Heart right ventricle (tissue), 16 donors: Measurements from ENCODE around the gene GAB2. TPM values are rescaled to one million over a fixed set of nuclear protein-coding genes. Genes with fewer than 3 reads are reported as not detected.
A peak's percentile ranks its signal among the peaks of the same experiment; 100 is the strongest.

ENCODE experiments used
- ATAC-seq, 8 donors: fragments of 200-7000 bp; cut with Tn5 transposase; one replicate each; pipeline ENCODE4 v1.9.1; 2020; ENCODE audit warnings: mild to moderate bottlenecking in 8 of 8, moderate library complexity in 8 of 8, moderate number of reproducible peaks in 1 of 8
- DNase-seq, 2 donors: peaks; one replicate each; pipeline ENCODE4 v3.0.0-alpha.2; 2020
- H3K27ac ChIP-seq, 10 donors: fragments of 200-600 bp; sonication (generic) in 2 of 10; one replicate each; pipeline versions ENCODE4 v1.5.0 to v1.8.0; 2020 to 2022; ENCODE audit warnings: mild to moderate bottlenecking in 3 of 10
- H3K27me3 ChIP-seq, 7 donors: fragments of 200-600 bp; one replicate each; pipeline ENCODE4 v1.8.0; 2021 to 2022; ENCODE audit warnings: mild to moderate bottlenecking in 2 of 7
- H3K36me3 ChIP-seq, 9 donors: fragments of 200-600 bp; sonication (generic) in 1 of 9; one replicate each; pipeline versions ENCODE4 v1.5.0 to v1.8.0; 2020 to 2022; ENCODE audit warnings: mild to moderate bottlenecking in 2 of 9
- H3K4me1 ChIP-seq, 9 donors: fragments of 200-600 bp; sonication (generic) in 1 of 9; one replicate each; pipeline versions ENCODE4 v1.5.0 to v1.8.0; 2020 to 2022; ENCODE audit warnings: mild to moderate bottlenecking in 4 of 9
- H3K4me3 ChIP-seq, 10 donors: fragments of 200-600 bp; sonication (generic) in 2 of 10; one replicate each; pipeline versions ENCODE4 v1.5.0 to v1.8.0; 2020 to 2022; ENCODE audit warnings: mild to moderate bottlenecking in 7 of 10, moderate library complexity in 2 of 10
- H3K9me3 ChIP-seq, 11 donors: fragments of 200-600 bp in 10 of 11; sonication (generic) in 2 of 11; one replicate each; pipeline versions ENCODE4 v1.5.0 to v1.8.0; 2013 to 2022; ENCODE audit warnings: mild to moderate bottlenecking in 2 of 11, control low read depth in 1 of 11, moderate library complexity in 1 of 11
- WGBS, 2 donors: extraction: QIAGEN DNeasy Blood & Tissue Kit; methylation state at CpG; one replicate each; pipeline ENCODE4 v1.1.7; 2013; ENCODE audit warnings: inconsistent platforms in 1 of 2; 5-methylcytosine and 5-hydroxymethylcytosine counted together
- intact Hi-C, 10 donors: fragments of 100-400 bp; cut with DNase I; formaldehyde crosslinking; loops; one replicate each; pipeline versions ENCODE4 v1.11.1 to v1.14.2; 2022
- polyA plus RNA-seq, 2 donors: library from polyadenylated mRNA; stranded (reverse); fragments of 200-250 nt; gene quantifications; one replicate each; pipeline ENCODE4 v1.2.3, GENCODE V29; 2013
- total RNA-seq, 10 donors: library from RNA; stranded (reverse); fragmentation: NEBNext Ultra II Directional in 3 of 10; extraction: Animal tissue kit (Norgen Biotek cat#: 25700) in 3 of 10; gene quantifications; one replicate each; pipeline versions ENCODE4 v1.2.1 to v1.2.4, GENCODE V29; 2021 to 2023
- TF ChIP-seq, protein P1 (sequence below), 9 donors: fragments of 200-600 bp; sonication (generic) in 2 of 9; IDR thresholded peaks; one replicate each; pipeline versions ENCODE4 v1.5.0 to v1.8.0; 2021 to 2022; ENCODE audit warnings: antibody characterized with exemption in 9 of 9, mild to moderate bottlenecking in 5 of 9, moderate library complexity in 1 of 9
- donor health status: Arrhythmogenic right ventricular cardiomyopathy.
- donor health status: ischemic (EF 13 %, LVEDD 7.1; RV severe dilation, severe dysfunction).
- donor health status: healthy with polysubstance abuse.
- donor health status: DM: no; HTN: yes; CAD: no.
- donor health status: DM: no; HTN: no; CAD: no.
- donor health status: ischemic (EF 25% LVEDD 6.9; RV normal size, moderate dysfunction).
- donor health status: ischemic (EF 25% LVEDD 5.7; RV mildly dilated, moderate dysfunction).
- donor health status: healthy.
- donor health status: DM: yes; HTN: yes; CAD: no.
- donor health status: Ischemic cardiomyopathy.
- donor health status: ischemic (EF 35%, LVEDD 5.7; RV mildly dilated, moderate dysfunction).
- donor health status: nonischemic (EF 11% LVEDD 7.7; RV severe dilation, severe dysfunction).
- donor health status: DM: yes; HTN: yes; CAD: no.
- donor health status: PGD.
- donor health status: ischemic (EF 29% LVEDD 5.4; RV normal size, mild dysfunction).
- donor health status: nonischemic (EF 23%, LVEDD 6.1; RV moderate dilation, normal function).

Gene GAB2
- total and polyA plus RNA-seq, 12 donors = 5.0 to 44.6 (median 27.0) TPM

DNA sequence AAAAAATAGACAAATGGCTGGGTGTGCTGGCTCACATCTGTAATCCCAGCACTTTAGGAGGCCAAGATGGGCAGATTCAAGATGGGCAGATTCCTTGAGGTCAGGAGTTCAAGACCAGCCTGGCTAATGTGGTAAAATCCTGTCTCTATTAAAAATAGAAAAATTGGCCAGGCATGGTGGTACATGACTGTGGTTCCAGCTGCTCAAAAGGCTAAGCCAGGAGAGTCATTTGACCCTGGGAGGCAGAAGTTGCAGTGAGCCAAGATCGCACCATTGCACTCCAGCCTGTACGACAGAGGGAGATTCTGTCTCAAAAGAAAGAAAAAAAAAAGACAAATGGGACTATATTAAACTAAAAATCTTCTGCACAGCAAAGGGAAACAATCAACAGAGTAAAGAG is 173.5 kb downstream of the GAB2 start:
- TF ChIP-seq, protein P1, sequence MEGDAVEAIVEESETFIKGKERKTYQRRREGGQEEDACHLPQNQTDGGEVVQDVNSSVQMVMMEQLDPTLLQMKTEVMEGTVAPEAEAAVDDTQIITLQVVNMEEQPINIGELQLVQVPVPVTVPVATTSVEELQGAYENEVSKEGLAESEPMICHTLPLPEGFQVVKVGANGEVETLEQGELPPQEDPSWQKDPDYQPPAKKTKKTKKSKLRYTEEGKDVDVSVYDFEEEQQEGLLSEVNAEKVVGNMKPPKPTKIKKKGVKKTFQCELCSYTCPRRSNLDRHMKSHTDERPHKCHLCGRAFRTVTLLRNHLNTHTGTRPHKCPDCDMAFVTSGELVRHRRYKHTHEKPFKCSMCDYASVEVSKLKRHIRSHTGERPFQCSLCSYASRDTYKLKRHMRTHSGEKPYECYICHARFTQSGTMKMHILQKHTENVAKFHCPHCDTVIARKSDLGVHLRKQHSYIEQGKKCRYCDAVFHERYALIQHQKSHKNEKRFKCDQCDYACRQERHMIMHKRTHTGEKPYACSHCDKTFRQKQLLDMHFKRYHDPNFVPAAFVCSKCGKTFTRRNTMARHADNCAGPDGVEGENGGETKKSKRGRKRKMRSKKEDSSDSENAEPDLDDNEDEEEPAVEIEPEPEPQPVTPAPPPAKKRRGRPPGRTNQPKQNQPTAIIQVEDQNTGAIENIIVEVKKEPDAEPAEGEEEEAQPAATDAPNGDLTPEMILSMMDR (IDR thresholded peaks at IDR 0.05) = no peak
- DNase-seq (no peak), ATAC-seq (peak in 5 of 8 donors; percentile 34 to 55 (median 44))
- peaks cover 0 to 35% (median 17%) of the 10 kb centered on the region in 9 donors for H3K36me3 ChIP-seq
- H3K4me1 ChIP-seq = peaks cover 0 to 19% (median 12%) of the 10 kb centered on the region in 9 donors
- H3K27ac ChIP-seq = peak overlapping the region in 4 of 10 donors; percentile 17 to 54 (median 34)
- H3K4me3 ChIP-seq = no peak overlapping the region
- intact Hi-C loops = no loop called here
- WGBS, 2 donors = 49 to 53% methylated on average over 2 of the region's 2 CpGs
- H3K27me3 ChIP-seq = no peaks in the 10 kb centered on the region
- H3K9me3 ChIP-seq = peaks cover 0 to 27% (median 10%) of the 10 kb centered on the region in 11 donors

DNA sequence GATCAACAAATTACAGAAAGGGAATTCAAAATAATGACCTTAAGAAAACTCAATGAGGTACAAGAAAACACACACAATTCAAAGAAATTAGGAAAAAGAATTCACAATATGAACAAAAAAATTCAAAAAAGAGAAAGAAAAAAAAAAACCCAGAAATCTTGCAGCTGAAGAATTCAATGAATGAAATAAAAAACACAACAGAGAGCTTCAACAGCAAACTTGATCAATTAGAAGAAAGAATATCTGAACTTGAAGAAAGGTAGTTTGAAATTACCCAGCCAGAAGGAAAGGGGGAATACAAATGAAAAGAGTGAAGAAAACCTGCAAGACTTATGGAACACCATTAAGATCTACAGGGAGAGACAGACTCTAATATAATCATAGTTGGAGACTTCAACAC is 176.1 kb downstream of the GAB2 start:
- Histone ChIP-seq H3K4me3 (no peak overlapping the region), H3K36me3 (peaks cover 0 to 11% (median 1%) of the 10 kb centered on the region in 9 donors), H3K27me3 (no peaks in the 10 kb centered on the region), H3K27ac (no peak overlapping the region), H3K4me1 (peaks cover 0 to 19% (median 12%) of the 10 kb centered on the region in 9 donors), H3K9me3 (peaks cover 0 to 27% (median 10%) of the 10 kb centered on the region in 11 donors)
- ATAC-seq (no peak), DNase-seq (no peak)
- intact Hi-C loops = no loop called here
- TF ChIP-seq, protein P1 (IDR thresholded peaks at IDR 0.05) = no peak

DNA sequence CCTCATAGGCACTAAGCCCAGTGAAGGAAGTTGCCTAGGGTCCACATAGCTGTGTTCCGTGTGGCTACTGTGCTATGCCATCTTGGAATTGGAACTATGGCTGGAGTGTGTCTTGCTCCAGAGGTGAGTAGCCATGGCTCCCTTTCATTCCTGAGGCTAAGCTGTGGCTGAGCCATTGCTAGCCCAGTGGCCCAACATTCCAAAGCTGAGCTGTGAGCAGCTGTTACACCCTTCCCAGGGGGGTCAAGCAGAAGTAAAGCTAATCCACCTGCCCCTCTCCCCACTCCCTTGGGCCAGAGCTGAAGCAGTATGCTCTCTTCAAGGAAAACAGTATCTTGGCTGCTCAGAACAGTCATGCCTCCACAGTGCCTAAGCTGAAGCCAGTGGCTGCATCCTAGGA is 177.8 kb downstream of the GAB2 start:
- peaks cover 0 to 15% (median 10%) of the 10 kb centered on the region in 9 donors for H3K4me1 ChIP-seq
- ATAC-seq (no peak), DNase-seq (no peak)
- no peak overlapping the region for H3K4me3 ChIP-seq
- 95 to 96% methylated on average over 1 of the region's 1 CpG for WGBS, 2 donors
- H3K9me3 ChIP-seq = peaks cover 0 to 19% (median 8%) of the 10 kb centered on the region in 11 donors
- intact Hi-C loops = no loop called here
- no peak overlapping the region for H3K27ac ChIP-seq
- peaks cover 0 to 6% (median 0%) of the 10 kb centered on the region in 9 donors for H3K36me3 ChIP-seq
- TF ChIP-seq, protein P1 (IDR thresholded peaks at IDR 0.05) = no peak
- no peaks in the 10 kb centered on the region for H3K27me3 ChIP-seq

DNA sequence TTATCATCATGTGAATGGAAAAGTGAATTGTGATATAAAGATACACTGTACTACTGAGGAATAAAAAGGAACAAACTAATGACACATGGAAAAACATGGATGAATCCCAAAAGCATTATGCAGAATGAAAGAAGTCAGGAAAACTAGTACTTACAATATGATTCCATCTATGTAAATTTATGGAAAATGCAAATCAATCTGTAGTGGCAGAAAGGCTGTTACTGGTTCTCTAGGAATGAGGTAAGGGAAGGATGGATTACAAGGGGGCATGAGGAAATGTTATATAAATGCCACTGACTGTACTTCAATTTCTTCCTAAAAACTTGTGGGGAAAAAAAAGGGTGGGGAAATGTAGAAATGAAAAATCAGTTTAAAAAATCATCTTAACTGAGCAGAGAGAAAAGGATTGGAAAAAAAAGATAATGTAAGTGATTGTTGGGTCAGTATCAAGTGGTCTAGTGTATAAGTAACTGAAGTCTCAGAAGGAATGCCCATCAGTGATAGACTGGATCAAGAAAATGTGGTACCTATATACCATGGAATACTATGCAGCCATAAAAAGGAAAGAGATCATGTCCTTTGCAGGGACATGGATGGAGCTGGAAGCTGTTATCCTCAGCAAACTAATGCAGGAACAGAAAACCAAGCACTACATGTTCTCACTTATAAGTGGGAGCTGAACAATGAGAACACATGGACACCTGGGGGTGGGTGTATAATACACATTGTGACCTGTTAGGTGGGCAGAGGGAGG is 180.2 kb downstream of the GAB2 start:
- TF ChIP-seq, protein P1 (IDR thresholded peaks at IDR 0.05) = no peak
- Histone ChIP-seq H3K9me3 (peaks cover 0 to 19% (median 8%) of the 10 kb centered on the region in 11 donors), H3K27me3 (no peaks in the 10 kb centered on the region), H3K4me3 (no peak overlapping the region), H3K36me3 (peaks cover 0 to 6% (median 0%) of the 10 kb centered on the region in 9 donors), H3K27ac (no peak overlapping the region), H3K4me1 (peaks cover 0 to 9% (median 7%) of the 10 kb centered on the region in 9 donors)
- DNase-seq (no peak), ATAC-seq (no peak)
- intact Hi-C loops = no loop called here
